Cardiac septum (tissue), 1 donor: ENCODE measurements around the gene DKK1. TPM values are rescaled to one million over a fixed set of nuclear protein-coding genes. Genes with fewer than 3 reads are reported as not detected.

ENCODE experiments used
- DNase-seq: peaks from one replicate; pipeline ENCODE4 v3.0.0-alpha.2; 2020; ENCODE audit warnings: low spot score
- intact Hi-C: fragments of 100-400 bp; cut with DNase I; formaldehyde crosslinking; loops from one replicate; pipeline ENCODE4 v1.14.0; 2022
- long read RNA-seq: library from polyadenylated mRNA; unstranded; transcript quantifications from one replicate; pipeline ENCODE4 v2.0.0, GENCODE V29; 2021
- total RNA-seq: library from RNA; stranded (reverse); fragmentation: NEBNext Ultra II Directional; extraction: Animal tissue kit (Norgen Biotek cat#: 25700); gene quantifications from one replicate; pipeline ENCODE4 v1.2.1, GENCODE V29; 2021
- donor health status: DM: no; HTN: no; CAD: no.

DKK1 gene
- 0.19 TPM for total RNA-seq
- long read RNA-seq, partial matches to known transcripts, result 0 of 1 reads
- long read RNA-seq, other reads (novel, unspliced or antisense), result 0 of 1 reads

DNA sequence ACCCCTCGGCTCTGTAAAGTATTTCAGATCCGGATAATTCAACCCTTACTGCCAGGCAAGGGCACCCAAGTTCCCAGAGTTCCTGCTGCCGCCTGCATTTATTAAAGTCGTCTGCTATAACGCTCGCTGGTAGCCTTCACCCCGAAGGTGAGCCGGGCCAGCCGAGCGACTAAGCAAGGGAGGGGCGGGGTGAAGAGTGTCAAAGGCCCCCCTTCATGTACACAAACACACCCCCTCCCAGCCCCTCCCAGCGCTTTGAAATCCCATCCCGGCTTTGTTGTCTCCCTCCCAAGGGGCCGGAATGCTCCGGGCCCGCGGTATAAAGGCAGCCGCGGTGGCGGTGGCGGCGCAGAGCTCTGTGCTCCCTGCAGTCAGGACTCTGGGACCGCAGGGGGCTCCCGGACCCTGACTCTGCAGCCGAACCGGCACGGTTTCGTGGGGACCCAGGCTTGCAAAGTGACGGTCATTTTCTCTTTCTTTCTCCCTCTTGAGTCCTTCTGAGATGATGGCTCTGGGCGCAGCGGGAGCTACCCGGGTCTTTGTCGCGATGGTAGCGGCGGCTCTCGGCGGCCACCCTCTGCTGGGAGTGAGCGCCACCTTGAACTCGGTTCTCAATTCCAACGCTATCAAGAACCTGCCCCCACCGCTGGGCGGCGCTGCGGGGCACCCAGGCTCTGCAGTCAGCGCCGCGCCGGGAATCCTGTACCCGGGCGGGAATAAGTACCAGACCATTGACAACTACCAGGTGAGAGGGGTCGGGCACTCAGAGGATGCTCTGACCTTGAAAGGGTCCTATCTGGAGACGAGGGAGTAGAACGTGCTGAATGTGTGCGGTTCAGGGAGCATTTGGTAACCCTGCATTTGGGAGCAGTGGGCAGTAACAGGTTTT, at the start of gene DKK1:
Gene DKK1 (plus strand): TSS at position 349 of the 889 bp plus-strand sequence. CDS start 154 bp downstream, at position 503.
- intact Hi-C loops, result no loop called here
- DNase-seq, result no peak

DNA sequence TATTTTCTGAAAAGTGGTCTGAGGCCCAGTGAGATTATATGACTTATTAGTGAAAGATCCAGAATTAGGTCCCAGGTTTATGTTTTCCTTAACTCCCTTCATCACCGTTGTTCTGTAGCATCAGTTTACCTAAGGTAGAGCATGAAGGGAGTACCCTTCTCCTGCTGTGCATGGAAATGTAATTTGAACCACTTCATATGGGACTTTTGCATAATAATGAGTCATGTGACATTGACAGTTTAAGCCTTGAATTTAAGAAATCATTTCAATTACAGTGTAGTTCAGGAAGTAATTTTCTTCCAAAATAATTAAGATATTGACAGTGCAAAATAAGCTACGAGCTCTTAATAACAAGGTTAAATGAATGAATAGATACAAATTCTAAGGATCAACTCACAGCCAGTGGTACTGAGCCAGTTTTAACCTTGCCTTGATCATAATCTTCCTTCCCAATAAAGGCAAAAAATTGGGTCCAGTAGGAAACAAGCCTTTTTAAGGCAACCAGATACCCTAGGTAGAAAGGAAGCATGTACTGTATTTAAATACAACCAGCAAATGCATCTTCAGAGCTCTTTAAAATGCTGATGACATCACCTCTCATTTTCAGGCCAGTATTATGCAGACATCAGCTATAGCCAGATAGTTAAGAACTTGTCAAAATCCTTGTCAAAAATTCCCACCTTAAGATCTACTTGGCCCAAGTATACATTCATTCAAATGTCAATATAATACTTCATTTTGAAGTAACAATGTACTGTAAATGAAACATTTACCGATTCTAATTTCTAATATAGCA, 48.8 kb upstream of the DKK1 start:
- intact Hi-C loops, result no loop called here
- no peak for DNase-seq

DNA sequence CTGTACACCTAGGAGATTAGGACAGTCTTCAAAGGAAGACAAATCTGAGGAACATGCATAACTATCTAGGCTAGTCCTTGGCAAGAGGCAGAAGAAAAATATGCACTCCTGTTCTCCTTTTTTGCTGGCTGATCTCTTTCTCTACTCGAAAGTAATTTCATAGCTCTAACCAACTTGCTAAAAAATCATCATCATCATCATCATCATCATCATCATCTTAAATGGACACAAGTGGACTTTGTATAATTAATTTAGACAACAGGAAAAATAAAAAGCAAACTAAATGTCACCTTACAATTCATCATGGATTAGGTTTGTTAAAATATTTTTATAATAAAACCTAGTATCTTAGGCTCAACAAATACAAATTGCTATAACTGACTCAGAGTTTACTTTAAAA, 47.2 kb upstream of the DKK1 start:
- DNase-seq, result no peak
- intact Hi-C loops, result no loop called here

DNA sequence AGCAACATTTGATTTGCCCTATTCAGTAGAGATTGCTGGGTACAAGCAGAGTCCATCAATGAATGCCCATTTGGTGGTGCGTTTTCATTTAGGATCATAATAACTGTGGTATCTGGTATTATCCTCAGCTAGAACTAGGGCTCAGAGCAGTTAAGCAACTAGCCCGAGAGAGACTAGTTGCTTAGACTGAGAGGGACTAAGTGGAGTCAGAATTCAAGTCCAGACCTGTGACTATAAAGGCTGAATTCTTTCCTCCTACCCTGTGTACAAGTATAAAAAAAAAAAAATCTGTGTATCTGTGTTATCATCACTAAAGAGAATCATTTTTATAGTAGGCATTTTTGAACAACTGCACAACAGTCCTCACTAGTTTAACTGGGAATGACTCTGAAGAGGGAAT, 45.3 kb upstream of the DKK1 start:
- DNase-seq, result no peak
- intact Hi-C loops, result no loop called here

- no peak for DNase-seq
- intact Hi-C loops, result no loop called here
Observed at GRCh38 chr10:52269233-52269632, 44.8 kb upstream of the DKK1 start.

- DNase-seq, result no peak
- intact Hi-C loops, result no loop called here
Observed at GRCh38 chr10:52276163-52276562, 37.9 kb upstream of the DKK1 start.

DNA sequence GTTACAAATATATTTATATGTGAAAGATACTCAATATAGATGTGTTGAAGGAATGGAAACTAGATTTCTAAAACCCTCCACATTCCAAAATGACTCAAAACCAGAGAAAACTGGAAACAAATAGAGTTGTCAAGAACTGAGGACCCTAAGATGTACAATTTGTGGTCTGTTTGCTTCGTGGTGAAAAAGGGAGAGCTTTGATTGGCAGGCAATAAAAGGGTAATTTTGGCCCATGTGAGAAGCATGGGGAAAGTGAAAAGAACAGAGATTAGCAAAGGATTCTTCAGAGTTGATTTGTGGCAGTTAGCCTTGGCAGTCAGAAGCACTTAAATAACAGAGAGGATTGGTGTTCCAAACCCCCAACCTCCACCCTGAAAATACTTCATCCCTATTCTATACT, 37.1 kb upstream of the DKK1 start:
- no peak for DNase-seq
- intact Hi-C loops, result no loop called here

DNA sequence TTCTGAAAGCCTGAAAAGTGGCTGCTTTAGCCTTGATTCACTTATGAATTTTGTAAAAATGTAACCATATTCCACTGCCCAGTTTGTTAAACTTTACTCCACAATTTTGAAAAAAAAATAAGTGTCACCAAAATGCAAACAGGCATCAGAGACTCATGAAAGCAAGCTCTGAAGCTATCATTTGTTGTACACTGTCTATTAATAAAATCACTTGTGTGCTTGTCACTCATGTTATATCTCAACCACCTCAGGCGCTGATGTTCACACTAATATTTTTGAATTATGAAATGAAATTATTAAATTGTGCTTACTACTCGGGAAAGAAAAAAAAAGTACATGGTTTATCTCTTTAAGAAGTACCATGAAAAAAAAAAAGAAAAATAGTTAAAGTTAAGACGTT, 34.5 kb upstream of the DKK1 start:
- intact Hi-C loops, result no loop called here
- no peak for DNase-seq

- DNase-seq, result no peak
- intact Hi-C loops, result no loop called here
Observed at GRCh38 chr10:52280051-52280450, 34.0 kb upstream of the DKK1 start.

DNA sequence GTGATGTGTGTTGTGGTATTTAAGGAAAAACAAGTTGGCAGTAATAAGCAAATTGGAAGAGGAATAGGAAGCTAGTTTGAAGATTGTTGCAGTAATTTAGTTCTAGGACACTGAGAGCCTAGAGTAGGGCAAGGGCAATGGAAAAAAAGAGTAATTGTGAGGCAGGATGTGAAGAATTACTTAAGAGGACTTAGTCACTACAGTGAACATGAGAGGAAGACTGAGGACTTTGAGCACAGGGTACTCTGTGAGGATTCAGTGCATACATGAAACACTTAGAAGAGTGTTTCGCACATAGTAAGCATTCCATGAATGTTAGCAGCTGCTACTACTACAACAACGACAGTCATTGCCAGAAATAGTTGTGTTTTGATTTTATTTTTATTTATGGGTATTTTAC, 30.9 kb upstream of the DKK1 start:
- DNase-seq, result no peak
- intact Hi-C loops, result no loop called here

DNA sequence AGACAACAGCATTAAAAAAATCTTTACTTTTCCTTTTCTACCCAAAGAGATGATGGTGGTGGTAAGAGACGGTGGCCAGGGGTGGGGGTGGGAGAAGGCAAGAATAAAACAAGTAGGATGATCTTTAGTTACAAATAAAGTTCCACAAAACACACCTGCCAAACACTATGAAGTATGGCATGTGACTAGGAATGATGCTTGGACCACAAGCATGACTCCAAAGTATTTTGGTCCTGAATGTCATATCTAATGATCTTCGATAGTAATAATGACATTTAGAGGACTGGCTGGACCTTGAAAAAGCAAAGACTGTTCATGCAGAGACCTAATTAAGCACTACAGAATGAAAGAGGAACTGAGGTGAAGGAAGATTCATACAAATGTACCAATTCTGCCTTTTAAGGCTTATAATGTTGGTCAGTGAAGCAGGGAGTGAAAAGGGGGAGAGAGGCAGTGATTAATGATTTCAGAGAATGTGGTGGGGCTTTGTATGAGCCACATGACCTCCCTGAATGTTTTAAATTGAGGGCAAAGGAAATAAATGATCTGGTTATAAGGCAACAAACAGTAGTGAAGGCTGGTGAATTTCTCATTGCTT, 29.6 kb upstream of the DKK1 start:
- intact Hi-C loops, result no loop called here
- no peak for DNase-seq

- no peak for DNase-seq
- intact Hi-C loops, result no loop called here
Observed at GRCh38 chr10:52287866-52288265, 26.2 kb upstream of the DKK1 start.

DNA sequence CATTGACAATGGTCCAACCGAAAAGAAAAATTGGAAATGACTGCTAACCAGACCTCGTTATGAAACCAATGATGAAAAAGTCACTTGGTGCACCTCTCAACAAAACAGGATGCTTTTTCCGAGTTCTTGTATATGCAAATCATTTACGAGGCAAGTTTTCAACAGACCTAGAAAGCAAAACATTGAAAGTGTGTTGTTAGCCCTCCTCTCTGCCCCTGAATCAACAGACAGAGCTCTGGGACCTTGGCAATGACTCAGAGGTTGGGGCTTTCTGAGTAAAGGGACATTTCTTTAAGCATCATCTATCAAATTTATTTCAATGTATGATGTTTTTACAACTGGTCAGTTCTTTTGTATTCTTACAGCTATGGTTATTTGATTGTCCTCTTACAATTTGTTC, 16.3 kb upstream of the DKK1 start:
- intact Hi-C loops, result no loop called here
- DNase-seq, result no peak

GRCh38 chr10:52300599-52301277, 13.3 kb upstream of the DKK1 start:
- intact Hi-C loops, result no loop called here
- DNase-seq, result no peak

DNA sequence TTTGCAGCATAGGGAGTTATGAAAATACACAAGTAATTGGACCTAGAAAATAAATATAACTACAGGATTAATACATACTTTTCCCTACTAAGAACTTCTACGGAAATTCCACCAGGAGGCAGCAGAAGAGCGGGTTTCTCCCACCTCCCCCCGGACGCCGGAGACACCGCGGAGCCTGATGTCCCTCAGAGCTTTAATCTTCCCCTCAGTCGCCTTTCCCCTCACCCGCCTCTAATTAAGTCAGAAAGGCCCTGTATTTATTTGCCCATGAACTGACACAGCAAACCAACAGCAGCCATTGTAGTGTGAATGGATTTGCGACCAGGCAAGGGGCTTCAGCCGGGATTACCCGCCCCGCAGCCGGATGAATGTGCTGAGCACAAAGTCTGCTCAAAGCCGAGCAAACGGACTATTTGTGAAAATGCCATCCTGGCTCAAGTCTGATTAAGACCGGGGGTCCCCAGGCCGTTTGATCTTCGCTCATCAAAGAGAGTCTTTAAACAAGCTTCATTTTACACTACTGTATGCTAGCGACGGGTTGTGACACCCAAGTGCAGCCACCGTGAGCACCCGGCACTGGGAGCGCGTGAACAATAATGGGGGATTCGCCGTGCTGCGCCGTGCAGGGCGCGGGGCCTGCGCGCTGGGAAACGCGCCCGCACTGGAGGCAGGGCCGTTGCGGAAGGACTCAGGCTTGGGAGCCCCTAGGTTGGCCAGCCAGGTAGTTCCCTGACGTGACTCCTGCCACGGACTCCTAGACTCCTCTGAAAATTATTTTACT, 5.6 kb upstream of the DKK1 start:
- DNase-seq, result no peak
- intact Hi-C loops, result no loop called here

GRCh38 chr10:52312942-52313255, 1.2 kb upstream of the DKK1 start:
- DNase-seq, result no peak
- intact Hi-C loops, result no loop called here

DNA sequence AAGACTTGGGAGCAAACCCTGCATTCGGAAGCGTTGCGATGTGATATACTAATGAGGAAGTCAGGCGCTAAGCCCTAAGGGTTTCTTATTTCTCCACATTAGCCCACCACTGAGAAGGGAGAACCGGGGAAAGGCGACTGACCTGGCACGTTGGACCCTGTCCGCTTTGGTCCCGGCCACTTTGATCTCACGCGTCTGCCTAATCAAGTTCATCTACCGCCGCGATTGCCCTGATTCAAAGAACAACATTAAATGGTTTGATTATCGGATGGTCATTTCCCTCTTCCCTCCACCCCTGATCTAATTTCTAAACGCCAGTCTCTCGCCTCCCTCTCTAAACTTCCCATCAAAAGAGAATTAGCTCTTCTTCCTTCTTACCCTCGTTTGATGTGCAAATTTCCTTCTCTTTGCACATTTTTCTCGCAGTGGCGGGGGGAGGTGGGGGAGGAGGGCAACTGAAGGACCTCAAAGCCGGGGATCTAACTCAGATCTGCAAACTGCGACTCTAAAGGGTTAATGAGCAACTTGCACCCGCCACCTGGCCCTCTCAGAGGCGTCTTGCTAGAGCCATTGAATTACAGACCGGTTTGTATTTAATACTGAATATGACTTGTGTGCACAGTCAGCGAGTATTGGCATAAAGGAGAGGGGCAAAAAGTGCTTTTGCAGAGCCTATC, 687 bp upstream of the DKK1 start:
- intact Hi-C loops, result no loop called here
- no peak for DNase-seq

- no peak for DNase-seq
- intact Hi-C loops, result no loop called here
Observed at GRCh38 chr10:52314822-52315552, 906 bp downstream of the DKK1 start.
